NCI-H526 treated with DMSO at 0.1 percent for 48 hours (cell line): ENCODE data around the gene CRCP.
"Not testable (repeated sequence)": the region's sequence is repeated elsewhere in the genome, so short reads cannot be mapped to it uniquely, and the experiment has no call there.

ENCODE experiments used
- DNase-seq: peaks from one replicate; lab custom pipeline; 2025; lab: John Stamatoyannopoulos, UW

Gene CRCP

DNA sequence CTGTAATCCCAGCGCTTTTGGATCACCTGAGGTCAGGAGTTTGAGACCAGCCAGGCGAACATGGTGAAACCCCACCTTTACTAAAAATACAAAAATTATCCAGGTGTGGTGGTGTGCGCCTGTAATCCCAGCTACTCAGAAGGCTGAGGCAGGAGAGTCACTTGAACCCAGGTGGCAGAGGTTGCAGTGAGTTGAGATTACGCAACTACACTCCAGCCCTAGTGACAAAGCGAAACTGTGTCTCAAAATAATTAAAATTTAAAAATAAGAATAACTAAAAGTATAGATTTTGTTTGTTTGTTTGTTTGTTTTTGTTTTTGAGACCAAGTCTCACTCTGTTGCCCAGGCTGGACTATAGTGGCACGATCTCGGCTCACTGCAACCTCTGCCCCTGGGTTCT, 41.4 kb downstream of the CRCP start:
- not testable (repeated sequence) for DNase-seq

DNA sequence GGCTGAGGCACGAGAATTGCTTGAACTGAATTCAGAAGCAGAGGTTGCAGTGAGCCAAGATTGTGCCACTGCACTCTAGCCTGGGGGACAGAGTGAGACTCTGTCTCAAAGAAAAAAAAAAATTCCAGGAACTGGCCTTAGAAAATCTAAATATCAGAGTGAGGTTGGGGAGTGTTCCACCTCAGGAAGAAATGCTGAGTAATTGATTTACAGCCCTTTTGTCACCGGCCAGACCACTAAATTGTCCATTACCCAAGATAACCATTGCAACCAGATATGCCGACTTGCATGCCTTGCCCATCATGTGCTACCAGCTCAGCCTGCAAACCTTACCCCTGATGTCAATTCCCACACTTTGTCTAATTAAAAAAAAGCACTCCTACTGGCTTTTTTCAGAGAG, 42.4 kb downstream of the CRCP start:
- DNase-seq, result no peak

DNA sequence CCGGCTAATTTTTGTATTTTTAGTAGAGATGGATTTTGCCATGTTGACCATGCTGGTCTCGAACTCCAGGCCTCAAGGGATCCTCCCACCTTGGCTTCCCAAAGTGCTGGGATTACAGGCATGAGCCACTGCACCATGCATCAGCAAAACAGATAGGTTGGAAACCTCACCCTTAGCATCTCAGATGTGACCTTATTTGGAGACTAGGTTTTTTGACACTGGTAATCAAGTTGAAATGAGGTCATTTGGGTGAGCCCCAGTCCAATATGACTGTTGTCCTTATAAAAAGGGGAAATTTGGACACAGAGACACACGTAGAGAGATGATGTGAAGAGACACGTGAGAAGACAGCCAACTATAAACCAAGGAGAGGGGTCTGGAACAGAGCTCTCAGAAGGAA, 48.0 kb downstream of the CRCP start:
- DNase-seq, result no peak

DNA sequence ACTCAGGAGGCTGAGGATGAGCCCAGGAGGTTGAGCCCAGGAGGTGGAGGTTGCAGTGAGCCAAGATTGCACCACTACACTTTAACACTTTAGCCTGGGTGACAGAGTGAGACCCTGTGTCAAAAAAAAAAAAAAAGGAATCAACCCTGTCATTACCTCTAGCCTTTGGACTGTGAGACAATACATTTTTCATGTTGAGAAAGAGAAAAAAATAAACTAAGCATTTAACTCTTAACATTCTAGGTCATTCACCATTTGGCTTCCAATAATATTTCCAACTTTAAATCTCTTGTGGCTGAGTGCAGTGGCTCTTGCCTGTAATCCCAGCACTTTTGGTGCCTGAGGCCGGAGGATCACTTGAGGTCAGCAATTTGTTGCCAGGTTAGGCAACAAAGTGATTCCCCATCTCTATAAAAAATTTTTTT, 48.6 kb downstream of the CRCP start:
- no peak for DNase-seq

DNA sequence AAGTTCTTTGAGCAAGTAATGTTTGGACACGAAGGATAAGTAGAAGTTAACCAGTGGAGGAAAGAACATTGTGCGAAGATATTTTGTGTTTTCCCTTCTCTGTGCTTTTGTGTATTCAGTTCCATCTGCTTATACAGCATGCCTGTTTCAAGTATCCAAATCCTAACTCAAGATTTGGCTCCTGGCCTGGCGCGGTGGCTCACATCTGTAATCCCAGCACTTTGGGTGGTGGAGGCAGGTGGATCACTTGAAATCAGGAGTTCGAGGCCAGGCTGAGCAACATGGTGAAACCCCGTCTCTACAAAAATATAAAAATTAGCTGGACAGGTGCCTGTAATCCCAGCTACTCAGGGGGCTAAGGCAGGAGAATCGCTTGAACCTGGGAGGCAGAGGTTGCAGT, 49.7 kb downstream of the CRCP start:
- no peak for DNase-seq

DNA sequence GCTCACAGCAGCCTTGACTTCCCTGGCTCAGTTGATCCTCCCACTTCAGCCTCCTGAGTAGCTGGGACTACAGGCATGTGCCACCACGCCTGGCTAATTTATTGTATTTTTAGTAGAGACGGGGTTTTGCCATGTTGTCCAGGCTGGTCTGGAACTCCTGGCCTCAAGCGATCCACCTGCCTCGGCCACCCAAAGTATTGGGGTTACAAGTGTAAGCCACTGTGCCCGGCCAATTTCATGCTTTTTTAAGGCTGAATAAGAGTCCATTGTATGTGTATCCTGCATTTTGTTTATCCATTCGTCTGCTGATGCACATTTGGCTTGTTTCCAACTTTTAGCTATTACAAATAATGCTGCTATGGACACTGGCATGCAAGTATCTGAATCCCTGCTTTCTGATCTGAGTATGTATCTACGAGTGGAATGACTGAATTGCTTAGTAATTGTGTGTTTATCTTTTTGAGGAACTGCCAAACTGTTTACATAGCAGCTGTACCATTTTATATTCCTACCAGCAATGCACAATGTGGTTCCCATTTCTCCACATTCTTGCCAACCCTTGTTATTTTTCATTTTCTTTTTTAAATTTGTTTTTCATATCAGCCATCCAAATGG, 53.2 kb downstream of the CRCP start:
- no peak for DNase-seq

DNA sequence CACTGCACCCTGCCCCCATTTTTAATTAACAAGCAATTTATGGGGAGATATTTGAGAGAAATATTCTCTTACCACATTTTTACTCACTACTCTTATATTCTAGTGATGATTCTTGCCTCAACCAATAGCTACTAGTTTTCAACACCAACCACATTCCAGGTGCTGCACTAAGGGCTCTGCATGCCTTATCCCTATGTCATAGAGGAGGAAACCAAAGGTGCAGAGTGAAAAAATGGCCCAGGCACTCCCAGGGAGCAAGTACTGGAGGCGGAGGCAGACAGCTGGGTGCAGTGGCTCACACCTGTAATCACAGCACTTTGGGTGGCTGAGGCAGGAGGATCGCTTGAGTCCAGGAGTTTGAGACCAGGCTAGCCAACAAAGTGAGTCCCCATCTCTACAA, 55.0 kb downstream of the CRCP start:
- DNase-seq, result no peak

DNA sequence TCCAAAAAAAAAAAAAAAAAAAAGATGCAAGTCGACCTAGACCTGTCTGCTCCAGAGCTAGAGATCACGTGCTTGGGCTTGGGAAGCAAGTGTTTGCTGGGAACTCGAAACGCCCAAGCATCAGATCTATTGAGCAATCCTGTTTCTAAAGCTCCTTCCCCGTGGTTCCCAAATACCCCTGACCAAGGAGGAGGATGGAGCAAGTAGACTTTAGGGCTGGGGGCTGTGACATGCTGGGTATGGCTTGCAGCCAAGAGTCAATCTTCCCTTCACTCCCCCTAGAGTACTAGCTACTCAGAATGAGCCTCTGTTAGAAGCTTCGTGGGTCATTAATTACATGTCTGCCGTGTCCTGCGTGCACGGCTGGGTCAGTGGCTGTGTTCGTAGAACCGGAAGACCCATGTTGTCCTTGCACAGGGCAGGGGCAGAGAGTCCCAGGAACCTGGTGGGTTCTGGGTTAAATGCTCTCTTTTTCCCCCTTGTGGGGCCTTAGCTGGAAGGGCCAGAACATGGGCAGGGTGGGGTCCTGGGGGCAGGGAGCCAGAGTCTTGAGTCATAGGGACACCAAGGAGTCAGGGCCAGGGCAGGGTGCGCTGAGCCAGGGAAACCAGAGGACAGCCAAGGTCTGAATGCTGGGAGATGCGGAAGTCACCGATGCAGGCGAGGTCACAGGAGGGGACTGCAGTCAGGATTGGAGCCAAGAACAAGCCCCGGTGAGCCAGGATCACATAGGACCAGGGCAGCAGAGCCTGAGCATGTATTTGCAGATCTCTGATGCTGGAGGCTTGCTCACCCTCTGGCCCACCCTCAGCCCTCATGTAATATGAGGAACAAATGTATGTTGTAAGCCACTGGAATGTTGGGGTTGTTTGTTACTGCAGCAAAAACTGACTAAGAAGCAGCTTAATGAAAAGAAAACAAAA, 55.9 kb downstream of the CRCP start:
- DNase-seq, result no peak

DNA sequence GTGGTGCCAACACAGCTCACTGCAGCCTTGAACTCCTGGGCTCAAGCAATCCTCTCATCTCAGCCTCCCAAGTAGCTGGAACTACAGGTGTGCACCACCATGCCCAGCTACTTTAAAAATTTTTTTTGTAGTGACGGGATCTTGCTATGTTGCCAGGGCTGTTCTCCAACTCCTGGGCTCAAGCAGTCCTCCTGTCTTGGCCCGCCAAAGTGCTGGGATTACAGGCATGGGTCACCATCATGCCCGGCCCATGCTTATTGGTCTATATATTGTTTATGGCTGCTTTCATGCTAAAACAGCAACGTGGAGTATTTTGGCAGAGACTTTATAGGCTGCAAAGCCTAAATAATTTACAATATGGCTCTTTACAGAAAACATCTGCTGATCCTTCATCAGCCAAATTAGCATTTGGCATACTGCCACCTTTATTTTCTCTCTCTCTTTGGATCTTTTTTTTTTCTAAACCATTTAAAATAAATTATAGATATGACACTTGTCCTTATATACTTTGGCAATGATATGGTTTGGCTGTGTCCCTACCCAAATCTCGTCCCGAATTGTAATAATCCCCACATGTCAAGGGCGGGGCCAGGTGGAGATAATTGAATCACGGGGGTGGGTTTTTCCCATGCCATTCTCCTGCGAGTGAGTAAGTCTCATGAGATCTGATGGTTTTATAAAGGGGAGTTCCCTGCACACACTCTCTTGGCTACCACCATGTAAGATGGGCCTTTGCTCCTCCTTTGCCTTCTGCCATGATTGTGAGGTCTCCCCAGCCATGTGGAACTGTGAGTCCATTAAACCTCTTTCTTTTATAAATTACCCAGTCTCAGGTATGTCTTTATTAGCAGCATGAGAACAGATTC, 58.1 kb downstream of the CRCP start:
- not testable (repeated sequence) for DNase-seq

DNA sequence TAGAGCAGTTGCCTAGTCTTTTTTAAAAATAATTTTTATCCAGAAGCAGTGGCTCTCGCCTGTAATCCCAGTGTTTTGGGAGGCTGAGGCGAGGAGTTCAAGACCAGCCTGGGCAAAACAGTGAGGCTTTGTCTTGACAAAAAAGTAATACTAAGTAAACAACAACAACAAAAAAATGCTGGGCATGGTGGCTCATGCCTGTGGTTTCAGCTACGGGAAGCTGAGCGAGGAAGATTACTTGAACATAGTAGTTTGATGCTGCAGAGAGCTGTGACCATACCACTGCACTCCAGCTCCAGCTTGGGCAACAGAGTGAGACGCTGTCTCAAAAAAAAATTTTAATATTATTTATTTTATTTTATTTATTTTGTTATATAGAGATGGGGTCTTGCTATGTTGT, 59.2 kb downstream of the CRCP start:
- no peak for DNase-seq

DNA sequence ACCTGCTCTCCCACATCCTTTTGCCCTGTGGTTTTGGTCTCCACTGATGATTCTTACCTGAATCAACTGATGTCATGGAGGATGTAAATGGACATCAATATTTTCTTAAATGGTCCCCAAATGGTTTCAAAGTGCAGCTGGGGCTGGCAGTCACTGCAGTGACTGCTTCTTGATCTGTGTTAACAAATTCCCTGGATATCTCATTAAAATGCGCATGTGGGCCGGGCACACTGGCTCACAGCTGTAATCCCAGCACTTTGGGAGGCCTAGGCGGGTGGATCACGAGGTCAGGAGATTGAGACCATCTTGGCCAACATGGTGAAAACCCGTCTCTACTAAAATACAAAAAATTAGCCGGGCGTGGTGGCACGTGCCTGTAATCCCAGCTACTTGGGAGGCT, 60.4 kb downstream of the CRCP start:
- not testable (repeated sequence) for DNase-seq

DNA sequence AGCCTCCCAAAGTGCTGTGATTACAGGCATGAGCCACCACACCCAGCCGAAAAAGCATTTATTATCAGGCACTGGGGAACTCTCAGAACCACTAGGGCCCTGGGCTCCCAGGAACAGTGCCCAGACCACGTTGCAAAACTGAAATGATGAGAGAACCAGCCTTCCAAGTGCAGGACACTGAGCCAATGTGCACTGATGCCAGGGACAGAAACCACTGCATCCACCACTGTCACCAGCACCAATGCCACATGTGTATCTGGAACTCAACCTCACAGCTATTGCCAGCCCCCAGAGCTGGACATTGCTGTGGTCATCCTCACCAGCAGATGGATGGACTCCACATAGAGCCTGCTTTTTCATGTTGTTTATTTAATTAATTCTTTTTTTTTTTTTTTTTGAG, 62.3 kb downstream of the CRCP start:
- no peak for DNase-seq

DNA sequence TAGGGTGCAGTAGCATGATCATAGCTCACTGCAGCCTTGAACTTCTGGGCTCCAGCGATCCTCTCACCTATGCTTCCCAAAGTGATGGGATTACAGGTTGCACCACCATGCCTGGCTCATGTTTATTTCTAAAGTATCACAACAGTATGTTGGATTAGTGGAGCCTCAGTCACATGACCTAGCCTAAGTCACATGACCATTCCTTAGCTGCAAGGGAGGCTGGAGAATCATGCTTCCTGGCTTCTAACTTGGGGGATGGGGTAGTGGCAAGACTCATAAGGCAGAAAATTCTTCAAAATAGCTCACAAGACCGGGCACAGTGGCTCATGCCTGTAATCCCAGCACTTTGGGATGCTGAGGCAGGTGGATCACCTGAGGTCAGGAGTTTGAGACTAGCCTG, 63.6 kb downstream of the CRCP start:
- no peak for DNase-seq

DNA sequence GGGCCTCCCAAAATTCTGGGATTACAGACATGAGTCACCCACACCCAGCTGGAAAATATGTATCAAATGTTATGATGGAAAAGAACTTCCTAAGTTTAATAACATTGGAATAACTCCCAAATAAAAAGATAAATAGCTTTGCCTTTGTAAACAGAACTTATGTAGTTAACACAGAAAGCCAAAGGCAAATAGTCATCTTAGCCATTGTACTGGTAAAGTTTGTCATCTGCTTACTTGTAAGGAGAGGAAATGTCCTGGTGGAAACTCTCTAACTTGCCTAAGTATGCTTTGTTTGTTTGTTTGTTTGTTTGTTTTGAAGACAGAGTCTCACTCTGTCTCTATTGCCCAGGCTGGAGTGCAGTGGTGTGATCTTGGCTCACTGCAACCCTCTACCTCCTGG, 66.7 kb downstream of the CRCP start:
- DNase-seq, result no peak

DNA sequence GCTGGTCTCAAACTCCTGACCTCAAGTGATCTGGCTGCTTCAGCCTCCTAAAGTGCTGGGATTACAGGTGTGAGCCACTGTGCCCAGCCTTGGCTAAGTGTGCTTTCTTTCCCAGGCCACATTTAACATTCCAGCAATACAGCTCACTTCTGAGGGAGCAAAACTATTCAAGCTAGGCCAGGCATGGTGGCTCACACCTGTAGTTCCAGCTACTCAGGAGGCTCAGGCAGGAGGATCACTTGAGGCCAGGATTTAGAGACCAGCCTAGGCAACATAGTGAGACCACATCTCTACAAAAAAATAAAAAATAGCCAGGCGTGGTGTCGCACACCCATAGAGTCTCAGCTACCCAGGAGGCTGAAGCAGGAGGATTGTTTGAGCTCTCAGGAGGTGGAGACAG, 67.2 kb downstream of the CRCP start:
- no peak for DNase-seq

DNA sequence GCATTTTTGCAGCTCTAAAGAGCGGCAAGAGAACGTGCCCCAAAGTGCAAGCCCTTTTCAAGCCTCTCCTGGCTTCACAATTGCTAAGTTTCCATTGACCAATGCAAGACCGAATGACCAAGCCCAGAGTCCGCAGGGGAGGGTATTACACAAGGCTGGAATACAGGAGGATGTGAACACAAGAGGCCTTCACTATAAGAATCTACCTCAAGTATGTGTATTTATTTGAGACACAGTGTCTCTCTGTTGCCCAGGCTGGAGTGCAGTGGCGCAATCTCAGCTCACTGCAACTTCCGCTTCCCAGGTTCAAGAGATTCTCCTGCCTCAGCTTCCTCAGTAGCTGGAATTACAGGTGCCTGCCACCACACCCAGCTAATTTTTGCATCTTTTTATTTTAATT, 68.3 kb downstream of the CRCP start:
- DNase-seq, result no peak

DNA sequence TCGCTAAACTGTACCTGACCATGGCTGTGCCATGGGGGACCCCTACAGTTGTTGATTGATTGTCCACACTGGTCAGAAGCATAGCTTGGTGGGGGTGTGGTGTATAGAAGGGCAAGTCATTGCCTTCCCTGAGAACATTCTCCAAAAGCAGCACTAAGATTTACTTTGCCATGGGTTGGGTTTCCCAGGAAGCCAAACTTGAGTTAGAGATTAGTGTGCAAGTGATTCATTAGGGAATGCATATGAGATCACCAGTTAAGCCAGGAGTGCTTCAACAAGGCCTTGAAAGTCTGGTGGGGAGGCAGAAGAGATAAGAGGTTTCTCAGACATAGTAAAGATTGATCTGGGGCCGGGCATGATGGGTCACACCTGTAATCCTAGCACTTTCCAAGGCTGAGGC, 69.1 kb downstream of the CRCP start:
- DNase-seq, result no peak

DNA sequence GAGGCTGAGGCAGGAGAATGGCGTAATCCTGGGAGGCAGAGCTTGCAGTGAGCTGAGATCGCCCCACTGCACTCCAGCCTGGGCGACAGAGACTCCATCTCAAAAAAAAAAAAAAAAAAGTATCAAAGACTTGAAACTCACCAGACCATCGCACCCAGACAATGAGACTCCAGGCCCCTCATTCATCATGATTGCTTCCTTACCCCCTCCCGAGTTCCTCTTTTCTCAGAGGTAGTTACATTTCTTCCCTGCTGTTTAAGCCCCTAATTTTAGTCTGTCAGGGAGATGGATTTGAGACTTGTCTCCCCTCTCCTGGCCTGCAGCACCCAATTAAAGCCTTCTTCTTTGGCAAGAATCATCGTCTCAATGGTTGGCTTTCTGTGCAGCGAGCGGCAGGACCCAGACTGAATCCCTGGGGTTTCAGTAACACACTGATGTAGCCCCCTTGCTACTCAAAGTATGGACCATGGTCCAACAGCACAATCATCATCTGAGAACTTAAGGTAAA, 71.1 kb downstream of the CRCP start:
- no peak for DNase-seq

DNA sequence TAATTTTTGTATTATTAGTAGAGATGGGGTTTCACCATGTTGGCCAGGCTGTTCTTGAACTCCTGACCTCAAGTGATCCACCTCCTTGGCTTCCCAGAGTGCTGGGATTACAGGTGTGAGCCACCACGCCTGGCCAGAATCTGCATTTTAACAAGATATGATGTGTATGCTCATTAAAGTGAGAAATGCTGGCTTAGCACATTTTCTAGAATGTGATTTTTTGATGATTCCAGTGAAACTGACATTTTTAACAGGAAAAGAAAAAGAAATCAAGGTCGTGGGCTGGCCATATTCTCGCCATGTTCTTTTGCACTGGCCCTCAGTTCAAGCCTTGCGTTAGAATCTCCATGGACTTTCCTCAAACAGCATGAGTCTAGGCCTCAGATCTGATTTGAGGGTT, 72.3 kb downstream of the CRCP start:
- DNase-seq, result no peak

DNA sequence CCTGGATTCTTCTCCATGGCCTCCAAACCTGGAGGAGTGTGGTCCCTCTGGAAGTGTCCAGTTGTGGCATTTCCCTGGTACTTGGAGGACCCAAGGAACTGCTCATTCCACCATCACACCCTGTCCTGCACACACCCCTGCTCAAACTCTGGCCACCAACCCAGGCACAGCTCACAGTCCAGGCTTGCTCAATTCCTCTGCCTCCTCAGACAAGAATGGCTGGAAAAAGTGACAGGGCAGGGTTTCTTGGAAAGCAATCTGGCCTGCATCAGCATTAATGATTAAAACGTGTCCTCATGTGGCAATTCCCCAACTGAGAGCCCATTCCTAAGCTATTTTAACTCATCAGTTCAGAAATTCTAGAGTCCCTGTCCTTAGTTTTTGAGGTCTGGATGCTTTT, 73.3 kb downstream of the CRCP start:
- no peak for DNase-seq

DNA sequence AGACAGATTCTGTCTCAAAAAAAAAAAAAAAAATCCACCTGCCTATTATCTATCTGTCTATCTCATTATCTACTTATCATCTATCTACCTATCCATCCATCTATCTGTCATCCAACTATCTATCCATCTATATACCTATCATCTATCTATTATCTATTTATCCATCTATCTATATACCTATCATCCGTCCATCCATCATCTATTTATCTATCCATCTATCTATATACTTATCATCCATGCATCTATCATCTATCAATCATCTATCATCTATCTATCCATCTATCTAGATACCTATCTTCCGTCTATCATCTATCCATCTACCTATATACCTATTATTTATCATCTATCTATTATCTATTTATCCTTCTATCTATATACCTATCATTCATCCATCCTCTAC, 74.0 kb downstream of the CRCP start:
- no peak for DNase-seq

DNA sequence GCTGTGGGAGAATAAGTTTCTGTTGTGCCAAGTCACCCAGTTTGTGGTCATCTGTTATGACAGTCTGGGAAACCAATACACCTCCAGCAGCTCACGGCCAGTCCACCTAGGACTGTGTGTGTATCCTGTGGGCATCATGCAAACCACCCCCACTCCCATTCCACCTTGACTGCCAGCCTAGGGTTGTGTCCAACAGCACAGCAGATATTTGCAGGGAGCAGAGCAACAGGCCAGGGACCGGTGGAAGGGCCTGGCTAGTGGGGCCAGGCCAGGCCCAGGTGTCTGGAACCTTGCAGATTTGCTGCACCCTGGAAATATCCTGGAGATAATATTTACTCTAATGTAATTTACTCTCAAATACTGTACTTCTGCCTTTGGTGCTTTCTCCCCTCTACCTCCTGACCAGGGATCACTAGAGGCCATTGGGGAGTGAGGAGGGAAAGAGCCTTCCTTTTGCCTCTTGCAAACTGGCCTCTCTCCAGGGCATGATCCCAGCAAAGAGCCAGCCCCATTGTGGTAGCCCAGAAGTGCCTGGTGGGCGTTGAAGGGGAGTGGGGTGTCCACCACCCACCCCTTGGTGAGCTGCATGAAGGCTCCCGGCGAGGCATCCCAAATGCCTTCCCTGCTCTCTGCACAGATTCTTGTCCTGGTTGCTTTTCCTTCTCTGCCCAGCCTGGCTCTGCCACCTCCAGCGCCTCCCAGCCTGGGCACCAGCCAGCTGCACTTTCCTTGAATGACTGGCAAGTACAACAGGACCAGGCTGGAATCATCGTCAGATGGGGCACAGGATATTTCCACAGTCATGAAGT, 75.3 kb downstream of the CRCP start:
- no peak for DNase-seq
